GM18502 (cell line): ENCODE results near the gene MPP2.
"Not testable (repeated sequence)": the region's sequence is repeated elsewhere in the genome, so short reads cannot be mapped to it uniquely, and the experiment has no call there.

Experiments used
- ATAC-seq: cut with Tn5 transposase; IDR thresholded peaks from one replicate; pipeline ENCODE4 v1.9.1; 2021; ENCODE audit warnings: mild to moderate bottlenecking; ENCODE audit not compliant: unreplicated experiment, poor library complexity

The MPP2 gene

DNA sequence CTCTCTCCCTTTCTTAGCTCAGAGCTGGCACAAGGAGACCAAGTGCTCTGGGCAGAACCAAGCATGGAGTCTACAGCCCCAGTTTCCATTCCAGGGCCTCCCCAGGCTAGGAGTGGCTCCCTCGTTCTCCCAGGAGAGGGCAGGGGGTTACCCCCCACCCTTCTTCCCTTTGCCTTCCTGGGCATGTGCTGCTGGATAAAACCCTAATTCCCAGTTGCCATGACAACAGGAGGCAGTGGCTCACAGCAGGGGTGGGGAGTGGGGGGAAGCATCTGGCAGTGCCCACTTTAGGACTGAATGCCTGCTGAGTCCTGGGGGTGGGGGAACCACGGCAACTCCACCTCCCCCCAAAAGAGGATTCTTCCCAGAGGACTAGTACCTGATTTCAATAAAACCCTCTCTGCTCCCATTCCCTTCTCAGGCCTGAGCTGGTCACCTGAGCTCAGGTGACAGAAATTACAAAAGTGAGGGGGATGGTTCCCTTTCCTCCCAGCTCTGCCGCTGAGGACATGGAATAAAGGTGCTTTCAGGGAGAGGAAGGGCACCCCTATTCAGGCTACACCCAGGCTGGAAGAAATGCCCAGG lies 1.8 kb downstream of the MPP2 start:
- no peak for ATAC-seq

DNA sequence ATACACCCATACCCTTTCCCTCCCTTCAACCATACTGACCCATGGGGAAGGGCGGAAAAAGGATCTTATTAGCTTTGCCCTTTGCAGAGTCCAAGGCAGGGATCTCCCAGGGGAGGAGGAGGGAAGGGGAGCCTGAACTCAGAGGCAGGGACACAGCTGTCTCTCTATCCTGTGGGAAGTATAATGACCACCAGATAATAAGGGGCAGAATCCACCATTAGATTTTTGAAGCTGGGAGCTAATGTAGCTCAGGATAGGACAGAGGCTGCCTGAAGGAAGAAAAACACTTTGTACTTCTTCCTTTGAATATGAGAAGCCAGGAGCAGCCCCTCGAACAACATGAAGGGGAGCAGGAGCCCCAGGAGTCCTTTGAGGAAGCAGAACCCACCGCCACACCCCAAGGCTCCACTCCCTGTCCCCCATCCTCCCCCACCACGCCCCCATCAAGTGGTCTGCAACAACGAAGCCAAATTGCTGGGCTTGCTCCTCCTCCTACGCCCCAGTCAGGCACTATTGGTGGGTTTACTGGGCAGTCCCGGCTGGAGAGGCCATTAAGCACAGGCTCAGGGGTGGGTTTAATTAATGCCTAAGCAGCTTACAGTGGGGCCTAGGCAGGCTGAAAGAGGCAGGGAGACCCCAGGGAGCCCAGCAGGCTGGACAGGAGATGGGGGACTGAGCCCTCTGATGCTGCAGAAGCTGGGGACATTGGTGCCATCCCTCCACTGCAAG lies 5.3 kb downstream of the MPP2 start:
- no peak for ATAC-seq

DNA sequence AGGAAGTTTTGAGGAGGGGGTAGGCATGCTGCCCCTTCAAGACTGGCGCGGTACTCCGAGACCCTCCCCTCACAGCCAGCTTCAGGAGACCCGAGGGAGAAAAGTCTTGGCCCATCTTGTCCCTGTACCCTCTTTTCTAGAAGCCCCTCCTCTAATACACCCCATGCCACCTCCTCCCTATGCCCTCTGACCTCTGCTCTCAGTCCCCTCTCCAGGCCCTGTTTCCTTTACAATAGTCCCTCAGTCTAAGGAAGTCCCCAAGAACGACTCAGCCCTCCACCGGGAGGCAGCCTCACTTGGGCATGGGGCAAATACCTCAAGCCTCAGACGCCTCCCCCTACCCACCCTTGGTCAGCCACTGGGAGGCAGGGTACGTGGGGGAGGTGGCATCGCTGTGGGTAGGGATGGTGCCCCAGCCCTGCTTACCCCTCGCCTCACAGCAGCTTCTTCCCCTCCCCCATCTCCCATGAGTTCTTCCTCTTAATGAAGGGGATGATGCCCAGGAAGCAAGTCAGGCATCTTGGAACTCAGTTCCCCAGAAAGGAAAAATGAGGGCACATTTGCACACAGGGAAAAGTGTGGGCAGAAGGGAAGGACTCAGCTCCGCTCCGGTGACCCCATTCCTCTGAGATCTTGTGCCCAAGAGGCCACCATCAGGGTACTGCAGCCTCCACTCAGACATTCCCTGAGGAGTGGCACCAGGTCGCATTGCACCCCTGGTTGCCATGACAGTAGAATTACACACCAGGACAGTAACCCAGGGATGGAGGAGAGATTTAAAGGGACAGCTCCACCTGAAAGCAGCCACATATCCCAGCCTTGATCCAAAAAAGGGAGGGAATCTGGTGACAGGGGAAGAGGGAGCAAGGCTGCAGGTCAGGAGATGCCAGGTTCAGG lies 6.2 kb downstream of the MPP2 start:
- ATAC-seq: no peak

DNA sequence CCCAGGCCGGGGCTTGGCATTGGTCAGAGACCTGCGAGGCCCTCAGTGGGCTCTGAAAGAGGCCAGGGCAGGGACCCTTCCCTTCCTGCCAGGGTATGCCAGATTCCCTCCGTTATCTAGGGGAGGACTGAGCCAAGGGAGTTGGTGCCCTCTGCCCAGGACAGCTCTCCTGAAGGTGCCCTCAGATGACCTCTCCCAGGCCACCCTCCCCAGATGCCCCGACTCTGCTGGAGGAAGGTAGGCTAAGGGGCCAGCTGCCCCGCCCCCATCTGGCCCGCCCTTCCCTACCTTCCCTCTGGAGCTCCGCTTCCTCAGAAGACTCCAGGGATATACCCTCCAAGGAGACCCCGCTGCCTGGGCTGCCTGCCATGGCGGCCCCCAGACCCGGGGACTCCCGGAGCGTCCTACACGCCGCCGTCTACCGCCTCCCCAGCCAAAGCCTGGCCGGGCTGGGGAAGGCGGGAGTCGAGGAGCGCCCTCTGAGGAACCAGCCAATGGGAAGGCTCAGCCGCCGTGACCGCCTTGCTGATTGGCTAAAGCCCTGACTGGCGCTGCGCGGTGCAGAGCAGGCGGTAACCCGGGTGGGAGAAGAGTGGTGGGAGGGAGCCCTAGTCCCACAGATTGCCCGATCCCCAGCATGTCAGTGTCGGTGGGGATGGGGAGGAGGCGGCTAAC lies 7.0 kb downstream of the MPP2 start:
- ATAC-seq: peak; percentile 74

DNA sequence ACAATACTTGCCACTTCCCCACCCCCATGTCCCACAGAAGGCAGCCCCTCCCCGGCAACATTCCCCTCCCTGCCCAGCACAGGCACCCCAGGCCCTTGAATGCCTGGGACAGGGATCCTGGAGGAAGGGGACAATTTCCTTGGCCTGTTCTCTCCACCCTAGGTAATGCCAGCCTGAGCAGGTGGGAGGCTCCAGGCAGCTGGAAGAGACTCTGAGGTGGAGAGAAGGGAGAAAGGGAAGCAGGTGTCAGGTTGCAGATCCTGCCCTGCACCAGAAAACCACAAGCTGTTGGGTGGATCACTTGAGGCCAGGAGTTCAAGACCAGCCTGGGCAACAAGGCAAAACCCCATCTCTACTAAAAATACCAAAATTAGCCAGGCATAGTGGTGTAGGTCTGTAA lies 8.9 kb downstream of the MPP2 start:
- ATAC-seq: no peak

DNA sequence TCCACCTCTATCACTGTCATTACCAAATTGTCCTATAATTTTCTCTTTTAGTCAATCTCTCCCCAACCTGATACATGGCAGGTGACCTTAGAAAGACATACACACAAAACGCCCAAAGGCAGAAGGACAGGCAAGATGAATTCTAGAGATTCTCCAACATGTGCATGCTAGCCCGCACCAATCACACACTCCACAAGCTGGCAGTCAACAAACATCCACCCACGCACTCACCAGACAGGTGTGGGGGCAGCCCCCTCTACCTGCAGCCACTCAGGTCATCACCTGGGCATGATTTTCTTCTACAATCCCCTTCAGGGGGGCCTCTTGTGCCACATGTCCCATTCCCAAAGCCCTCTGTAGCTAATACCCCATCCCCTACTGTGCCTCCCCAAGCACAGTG lies 9.5 kb downstream of the MPP2 start:
- ATAC-seq: no peak

DNA sequence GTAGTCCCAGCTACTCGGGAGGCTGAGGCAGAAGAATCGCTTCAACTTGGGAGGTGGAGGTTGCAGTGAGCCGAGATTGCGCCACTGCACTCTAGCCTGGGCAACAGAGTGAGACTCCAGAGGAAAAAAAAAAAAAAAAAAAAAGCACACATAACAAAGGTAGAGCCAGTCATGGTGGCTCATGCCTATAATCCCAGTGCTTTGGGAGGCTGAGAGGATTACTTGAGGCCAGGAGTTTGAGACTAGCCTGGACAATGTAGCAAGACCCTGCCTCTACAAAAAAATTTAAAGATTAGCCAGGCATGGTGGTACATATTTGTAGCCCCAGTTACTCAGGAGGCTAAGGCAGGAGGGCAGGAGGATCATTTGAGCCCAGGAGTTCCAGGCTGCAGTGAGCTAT lies 12.8 kb downstream of the MPP2 start:
- ATAC-seq: not testable (repeated sequence)

DNA sequence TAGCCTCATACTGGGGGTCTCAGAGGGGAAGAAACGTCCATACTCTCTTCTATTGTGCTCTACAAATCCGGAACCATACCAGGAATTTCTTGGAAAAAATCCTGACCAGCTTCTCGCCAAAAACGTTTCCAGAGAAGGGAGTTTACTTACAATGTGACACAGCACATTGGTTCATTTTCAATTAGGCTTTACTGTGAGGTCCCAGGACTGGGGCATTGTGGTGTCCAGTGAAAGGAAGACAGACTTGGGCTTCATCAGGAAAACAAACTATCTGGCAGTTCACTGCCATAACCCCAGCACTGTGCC lies 14.7 kb downstream of the MPP2 start:
- no peak for ATAC-seq

DNA sequence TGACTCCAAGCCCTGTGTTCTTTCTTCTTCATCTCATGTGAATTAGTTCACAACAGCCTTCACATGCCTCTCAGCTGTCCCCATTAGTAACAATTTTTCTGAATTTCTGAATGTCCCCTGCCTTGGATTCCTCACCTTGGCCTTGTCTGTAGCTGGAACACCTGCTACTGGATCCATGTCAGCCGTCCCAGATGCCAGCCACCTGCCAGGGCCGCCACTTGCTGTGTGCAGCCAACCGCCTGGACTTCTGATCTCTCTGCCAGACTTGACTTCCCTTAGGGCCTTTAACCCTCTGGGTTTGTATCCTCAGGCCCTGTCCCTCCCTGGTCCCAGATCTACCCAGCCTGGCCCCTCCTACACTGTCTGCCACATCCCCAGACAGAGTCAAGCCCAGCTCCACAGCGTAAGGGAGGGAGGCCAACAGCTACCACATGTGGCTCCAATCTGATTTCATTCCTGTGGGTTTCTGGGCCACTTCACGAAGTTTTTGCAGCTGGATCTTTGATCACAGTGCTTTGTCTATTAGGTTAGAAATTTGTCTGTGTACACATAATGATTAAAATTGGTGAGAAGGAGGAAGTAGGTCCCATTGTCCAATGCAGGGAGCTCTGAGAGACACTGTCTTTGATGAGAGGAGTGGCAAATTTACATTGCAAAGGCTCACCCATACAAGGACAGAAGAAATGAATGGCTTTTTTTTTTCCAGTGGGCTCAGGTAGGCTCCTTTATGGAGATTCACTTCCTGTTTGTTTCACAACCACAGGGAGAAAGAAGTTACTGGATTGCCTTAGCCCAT lies 15.3 kb downstream of the MPP2 start:
- no peak for ATAC-seq

DNA sequence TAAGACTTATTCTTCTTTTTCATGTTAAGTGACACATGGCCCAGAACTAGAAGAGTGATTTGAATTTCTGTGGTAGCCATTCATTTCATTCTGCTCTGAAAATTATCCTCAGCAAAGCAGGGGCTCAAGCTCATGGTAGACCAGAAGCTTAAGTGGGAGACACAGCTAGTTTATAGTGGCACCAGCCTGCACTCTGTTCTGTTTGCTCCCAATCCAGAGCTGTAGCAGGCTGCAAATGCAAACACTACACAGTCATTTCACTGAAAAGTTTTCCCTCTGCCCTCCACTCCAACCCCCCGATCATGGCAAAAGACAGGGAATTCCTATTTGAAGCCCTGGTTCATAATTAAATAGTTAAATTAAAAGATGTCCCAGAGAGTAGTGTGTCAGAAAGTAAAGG lies 17.1 kb downstream of the MPP2 start:
- no peak for ATAC-seq

DNA sequence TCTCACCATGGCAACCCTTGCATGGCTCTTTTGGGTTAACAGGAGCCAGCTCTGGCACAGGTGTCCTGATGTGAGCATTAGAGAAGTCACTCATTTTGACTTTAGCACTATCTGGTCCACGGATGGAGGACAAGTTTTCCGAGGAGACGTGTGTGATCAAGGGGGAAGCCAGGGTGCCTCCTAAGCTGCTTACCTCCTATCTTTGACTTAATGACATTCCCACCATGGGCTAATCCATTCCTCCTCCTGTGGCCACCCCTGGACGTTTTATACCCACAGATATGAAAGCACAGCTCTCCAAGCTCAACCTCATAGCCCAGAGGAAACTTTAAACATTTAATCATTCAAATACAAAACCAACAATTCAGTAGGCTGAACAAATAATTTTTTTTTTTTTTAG lies 18.8 kb downstream of the MPP2 start:
- no peak for ATAC-seq

DNA sequence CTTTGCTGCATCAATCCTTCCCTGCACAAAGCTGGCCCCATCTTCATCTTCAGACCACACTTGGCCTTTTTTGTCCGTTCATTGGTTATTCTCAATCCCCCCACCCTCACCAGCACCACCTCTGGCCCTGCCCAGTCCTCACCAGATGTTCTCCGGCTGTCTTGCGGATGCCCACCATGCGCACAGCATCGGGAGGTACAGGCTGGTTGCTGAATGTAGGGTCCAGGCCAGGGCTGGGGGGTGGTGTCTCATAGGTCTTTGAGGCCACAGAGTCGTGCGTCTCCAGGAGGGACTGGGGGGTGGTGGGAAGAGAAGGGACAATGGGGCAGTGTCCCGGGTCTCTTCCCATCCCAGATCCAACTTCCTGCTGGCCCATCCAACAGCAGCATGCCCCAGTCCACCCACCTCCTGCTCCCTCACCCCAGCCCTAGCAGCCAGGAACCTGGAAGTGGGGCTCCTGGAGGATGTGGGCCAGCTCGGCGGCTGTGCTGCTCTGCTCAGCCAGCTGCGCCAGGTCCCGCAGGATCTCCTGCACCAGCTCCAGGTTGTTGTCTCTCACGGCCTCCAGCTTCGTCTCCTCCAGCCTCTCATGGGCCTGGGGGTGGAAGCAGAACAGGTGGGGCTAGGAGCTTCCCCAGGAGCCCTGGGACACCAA lies 24.4 kb downstream of the MPP2 start:
- ATAC-seq: no peak

DNA sequence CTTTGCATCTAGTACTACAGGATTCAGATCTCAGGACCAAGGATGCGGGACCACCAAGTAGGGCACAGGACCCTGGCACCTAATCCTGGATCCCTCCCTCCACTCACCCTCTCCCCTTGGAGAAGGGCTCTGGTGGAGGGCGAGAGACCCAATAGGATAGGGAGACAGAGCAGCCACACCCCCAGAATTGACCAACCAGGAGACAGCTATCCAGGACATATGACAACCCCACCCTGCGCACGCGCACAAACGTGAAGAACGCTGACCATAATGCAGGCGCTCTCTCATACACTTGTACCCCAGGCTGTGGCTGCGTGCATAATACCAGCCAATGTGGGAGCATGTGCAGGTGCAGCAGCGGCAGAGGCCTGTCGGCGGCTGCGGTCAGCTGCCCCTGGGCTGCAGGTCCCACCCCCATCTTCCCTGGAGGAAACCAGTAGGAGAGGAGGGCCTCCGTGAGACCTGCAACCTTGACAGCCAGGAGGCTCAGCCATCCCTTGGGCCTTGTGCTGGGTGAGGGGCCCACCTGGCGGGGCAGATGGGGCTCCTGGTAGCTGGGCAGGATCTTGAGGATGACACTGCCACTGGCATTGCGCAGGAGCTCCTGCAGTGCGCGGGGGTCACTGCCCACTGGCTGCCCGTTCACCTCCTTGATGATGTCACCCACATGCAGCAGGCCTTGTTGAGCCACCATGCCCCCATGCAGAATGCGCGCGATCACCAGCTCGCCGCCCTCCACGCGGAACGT lies 25.4 kb downstream of the MPP2 start:
- no peak for ATAC-seq

DNA sequence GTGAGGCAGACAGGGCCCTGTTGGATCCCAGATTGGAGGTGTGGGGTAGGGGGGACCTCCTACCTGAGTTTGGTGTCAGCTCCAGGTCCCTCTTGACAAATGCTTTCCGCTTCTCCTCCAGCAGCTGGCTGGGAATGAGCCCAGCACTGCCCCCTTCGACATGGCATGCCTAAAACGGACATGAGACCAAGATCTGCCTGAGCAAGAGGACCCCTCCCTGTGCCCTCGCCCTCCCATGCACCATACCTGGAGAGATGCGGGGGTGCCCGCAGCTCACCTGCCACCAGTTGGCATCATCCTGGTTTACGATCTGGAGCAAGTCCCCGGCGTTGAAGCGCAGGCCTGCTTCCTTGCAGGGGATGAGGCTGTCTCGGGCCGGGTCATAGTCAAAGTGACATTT lies 26.2 kb downstream of the MPP2 start:
- no peak for ATAC-seq

DNA sequence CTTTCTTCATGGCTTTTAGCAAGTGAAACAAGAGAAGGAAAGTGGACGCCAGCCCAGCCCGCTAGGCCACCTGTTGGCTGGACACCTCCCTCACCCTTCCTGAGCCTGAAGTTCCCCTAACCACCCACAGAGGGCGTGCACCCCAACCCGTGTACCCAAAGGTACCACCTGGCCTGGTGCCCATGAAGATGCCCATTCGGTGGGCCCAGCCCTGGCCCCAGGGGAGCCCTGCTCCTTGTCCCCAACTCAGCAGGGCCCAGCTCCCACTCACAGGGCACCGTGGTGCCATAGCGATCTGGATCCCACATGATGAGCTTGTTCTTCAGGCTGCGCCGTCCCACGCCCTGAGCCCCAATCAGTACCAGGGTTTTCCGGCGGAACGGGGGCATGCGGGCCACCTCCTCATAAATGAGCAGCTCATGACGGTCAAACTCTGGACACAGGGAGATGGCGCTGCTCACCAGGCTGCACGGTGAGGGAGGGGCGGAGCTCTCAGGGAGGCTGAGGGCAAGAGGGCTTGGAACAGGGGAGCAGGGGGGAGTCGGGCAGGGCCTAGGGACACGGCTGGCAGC lies 26.8 kb downstream of the MPP2 start:
- no peak for ATAC-seq

DNA sequence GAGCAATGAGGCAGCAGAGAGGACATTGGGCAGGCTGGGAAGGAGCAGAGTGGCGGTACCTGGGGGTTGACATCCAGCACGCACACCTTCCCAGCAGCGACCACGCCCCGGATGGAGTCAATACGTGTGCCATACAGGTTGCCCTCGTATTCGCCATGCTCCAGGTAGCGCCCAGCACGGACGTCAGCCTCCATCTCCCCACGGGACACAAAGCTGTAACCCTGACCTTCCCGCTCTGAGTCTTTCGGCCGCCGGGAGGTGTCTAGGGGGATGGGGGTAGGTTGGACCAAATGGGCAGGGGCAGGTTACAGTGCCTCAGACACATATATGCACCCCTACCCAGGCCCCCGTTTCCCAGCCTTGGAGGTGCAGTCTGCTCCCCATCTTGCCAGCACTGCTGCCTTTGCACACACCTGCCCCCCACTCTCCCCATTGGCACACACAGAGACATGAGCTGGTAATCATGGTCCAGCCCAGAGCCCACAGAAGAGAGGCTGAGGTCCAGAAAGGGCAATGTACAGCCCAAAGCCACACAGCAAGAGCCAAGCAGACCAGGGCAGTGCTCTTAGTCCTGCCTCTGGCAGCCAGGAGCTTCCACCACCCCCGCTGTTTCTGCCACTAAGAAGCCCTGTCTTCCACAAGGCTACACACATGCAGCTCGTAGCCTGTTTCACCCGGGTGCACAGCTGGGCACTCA lies 27.5 kb downstream of the MPP2 start:
- no peak for ATAC-seq

DNA sequence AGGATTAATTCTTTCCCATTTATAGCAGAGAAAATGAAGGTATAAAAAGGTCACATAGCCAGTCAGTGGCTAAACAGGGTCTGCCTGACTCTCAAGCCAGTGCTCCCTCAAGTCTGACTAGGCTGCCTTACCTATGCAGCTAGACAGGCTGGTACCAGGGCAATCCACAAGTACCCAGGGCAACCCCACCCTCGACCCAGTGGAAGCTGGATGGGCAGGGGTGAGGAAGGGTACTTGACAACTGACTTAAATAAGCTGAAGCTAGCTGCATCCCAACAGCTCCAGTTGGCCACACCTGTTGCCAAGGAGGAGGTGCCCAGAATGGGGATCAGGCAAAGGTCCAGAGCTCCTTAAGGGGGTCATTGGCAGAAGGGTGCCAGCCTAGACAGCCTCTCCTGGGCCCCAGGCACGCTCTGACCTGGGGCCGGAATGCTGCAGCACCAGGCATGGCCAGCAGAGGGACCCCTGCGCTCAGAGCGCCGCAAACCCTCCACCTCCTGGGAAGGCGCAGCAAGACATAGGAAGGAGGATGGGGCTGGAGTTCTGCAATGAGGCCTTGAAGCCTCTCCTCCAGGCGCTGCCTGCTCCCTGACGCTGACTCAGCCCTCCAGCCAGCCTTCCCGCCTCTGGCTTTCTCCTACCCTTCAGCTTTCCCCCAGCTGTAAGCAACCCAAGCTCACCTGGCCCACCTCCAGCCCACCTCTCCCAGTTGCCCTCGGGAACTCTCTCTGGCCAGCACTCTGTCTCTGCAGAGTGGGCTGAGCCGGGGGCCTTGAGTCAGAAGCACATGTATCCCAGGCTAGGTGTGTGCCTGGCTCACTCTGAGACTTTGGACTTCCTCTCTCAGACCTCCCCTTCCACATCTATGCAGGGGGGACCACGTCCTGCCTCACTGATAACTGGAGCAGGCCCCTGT lies 28.8 kb downstream of the MPP2 start:
- no peak for ATAC-seq
